GM12878 (cell line): ENCODE data around the gene TLX2. TPM values are rescaled to one million over a fixed set of nuclear protein-coding genes. Genes with fewer than 3 reads are reported as not detected.

Experiments used
- BACH1 ChIP-seq: fragments of 450-650 bp; IDR thresholded peaks from 2 replicates; pipeline ENCODE4 v1.6.1; 2017; ENCODE audit warnings: mild to moderate bottlenecking, borderline replicate concordance
- BHLHE40 ChIP-seq, 2 experiments: fragments of 450-650 bp in 1 of 2; IDR thresholded peaks; 2 replicates each; pipeline ENCODE4 v1.6.1; 2011 to 2017; ENCODE audit warnings: low read depth in 2 of 2, borderline replicate concordance in 1 of 2, improper control_type of control experiment in 1 of 2, low read length in 1 of 2, mild to moderate bottlenecking in 1 of 2
- CBX3 ChIP-seq: fragments of 200-600 bp; sonication (generic); IDR thresholded peaks from 2 replicates; pipeline ENCODE4 v1.6.1; 2016; ENCODE audit warnings: low read depth, borderline replicate concordance
- CHD1 ChIP-seq: IDR thresholded peaks from 2 replicates; pipeline ENCODE4 v1.6.1; 2012; ENCODE audit warnings: low read depth, low read length, improper control_type of control experiment
- EGR1 ChIP-seq, 2 experiments: IDR thresholded peaks; 1 replicate in 1 of 2; 2 replicates in 1 of 2; pipeline ENCODE4 v1.6.1; 2011 to 2012; ENCODE audit warnings: low read depth in 2 of 2, low read length in 2 of 2, borderline replicate concordance in 1 of 2, mild to moderate bottlenecking in 1 of 2, moderate library complexity in 1 of 2
- HDAC2 ChIP-seq: fragments of 200-600 bp; sonication (generic); IDR thresholded peaks from 2 replicates; pipeline ENCODE4 v1.6.1; 2017
- IRF4 ChIP-seq: IDR thresholded peaks from 2 replicates; pipeline ENCODE4 v1.6.1; 2011; ENCODE audit warnings: low read depth, low read length
- KDM1A ChIP-seq: fragments of 200-600 bp; sonication (generic); IDR thresholded peaks from 2 replicates; pipeline ENCODE4 v1.6.1; 2016; ENCODE audit warnings: borderline replicate concordance
- MYB ChIP-seq: fragments of 150-350 bp; IDR thresholded peaks from 2 replicates; pipeline ENCODE4 v1.6.1; 2014; ENCODE audit warnings: mild to moderate bottlenecking, low read depth, low read length, borderline replicate concordance
- NBN ChIP-seq: fragments of 450-650 bp; IDR thresholded peaks from 2 replicates; pipeline ENCODE4 v1.6.1; 2016
- NFIC ChIP-seq: IDR thresholded peaks from 2 replicates; pipeline ENCODE4 v1.6.1; 2012; ENCODE audit warnings: low read depth, mild to moderate bottlenecking, inconsistent platforms, low read length, moderate library complexity
- NFXL1 ChIP-seq: fragments of 450-650 bp; IDR thresholded peaks from 2 replicates; pipeline ENCODE4 v1.6.1; 2017; ENCODE audit warnings: antibody characterized with exemption, mild to moderate bottlenecking, borderline replicate concordance
- NKRF ChIP-seq: fragments of 450-650 bp; conservative IDR thresholded peaks from 2 replicates; pipeline ENCODE4 v1.6.1; 2017; ENCODE audit warnings: mild to moderate bottlenecking, moderate library complexity
- PBX3 ChIP-seq: IDR thresholded peaks from 2 replicates; pipeline ENCODE4 v1.6.1; 2011; ENCODE audit warnings: mild to moderate bottlenecking, low read depth, low read length, moderate library complexity; ENCODE audit not compliant: insufficient replicate concordance
- POLR2AphosphoS2 ChIP-seq: IDR thresholded peaks from 2 replicates; pipeline ENCODE4 v1.6.1; 2011; ENCODE audit warnings: low read depth, mild to moderate bottlenecking, low read length, improper control_type of control experiment, moderate library complexity
- RAD21 ChIP-seq: IDR thresholded peaks from 2 replicates; pipeline ENCODE4 v1.6.1; 2011; ENCODE audit warnings: mild to moderate bottlenecking, low read depth, low read length, moderate library complexity; ENCODE audit not compliant: insufficient read depth
- TBL1XR1 ChIP-seq: IDR thresholded peaks from 2 replicates; pipeline ENCODE4 v1.6.1; 2012; ENCODE audit warnings: low read depth, low read length, improper control_type of control experiment
- TCF3 ChIP-seq: IDR thresholded peaks from 2 replicates; pipeline ENCODE4 v1.6.1; 2012; ENCODE audit warnings: low read depth, mild to moderate bottlenecking, low read length, borderline replicate concordance; ENCODE audit not compliant: insufficient read depth
- WRNIP1 ChIP-seq: IDR thresholded peaks from 2 replicates; pipeline ENCODE4 v1.6.1; 2011; ENCODE audit warnings: low read depth, low read length, improper control_type of control experiment, borderline replicate concordance
- ZNF592 ChIP-seq: fragments of 450-650 bp; IDR thresholded peaks from 2 replicates; pipeline ENCODE4 v1.6.1; 2017; ENCODE audit warnings: mild to moderate bottlenecking, moderate library complexity
- polyA plus RNA-seq, 11 experiments: library from polyadenylated mRNA; depleted of rRNA in 4 of 11; unstranded in 6 of 11; stranded (reverse) in 5 of 11; fragments of >200 nt; fragmentation: Nextera tagmentation in 4 of 11; fragmentation: Illumina TruSeq in 1 of 11; extraction: Ambion mirVana in 4 of 11; extraction: Trizol in 1 of 11; gene quantifications; 1 replicate in 1 of 11; 2 replicates in 10 of 11; pipeline versions ENCODE4 v1.2.1 to v1.2.3, GENCODE V29; 2011 to 2016; ENCODE audit warnings: inconsistent platforms in 2 of 11, missing spikeins in 2 of 11, low read depth in 1 of 11
- total RNA-seq, 4 experiments: library from RNA; depleted of rRNA in 3 of 4; stranded (reverse); fragments of >200 nt in 3 of 4; fragmentation: Illumina TruSeq in 1 of 4; extraction: Trizol in 1 of 4; gene quantifications; 2 replicates each; pipeline versions ENCODE4 v1.2.1 to v1.2.3, GENCODE V29; 2013 to 2021

Gene TLX2
- total and polyA plus RNA-seq, 10 of the 15 experiments (the other 5 are each of a cell fraction or from before 2014, with no cell fraction given), result 0.06 to 5.5 (median 3.6) TPM; not detected in 1

- TF ChIP-seq TBL1XR1 (no peak), NFXL1 (no peak), MYB (no peak), CBX3 (no peak), NKRF (no peak), HDAC2 (no peak), IRF4 (no peak), BHLHE40 (IDR thresholded peaks at IDR 0.05; ENCODE audit: borderline replicate concordance in 1 of 2, low read depth in 2 of 2, low read length in 1 of 2) (peak in 1 of 2 experiments; percentile 74; a peak in 2 of 4 replicates), KDM1A (no peak), PBX3 (no peak), BACH1 (0 out of 2 replicates have a peak, but pooled peaks have one; percentile 35), CHD1 (no peak), NFIC (no peak), EGR1 (IDR thresholded peaks at IDR 0.05; ENCODE audit: borderline replicate concordance in 1 of 2, low read depth in 2 of 2, low read length in 2 of 2) (peak in 1 of 2 experiments; percentile 12; a peak in 1 of 3 replicates), NBN (peak; percentile 100), WRNIP1 (no peak), ZNF592 (0 out of 2 replicates have a peak, but pooled peaks have one; percentile 62), RAD21 (0 out of 2 replicates have a peak, but pooled peaks have one; percentile 4), TCF3 (0 out of 2 replicates have a peak, but pooled peaks have one; percentile 10), POLR2AphosphoS2 (0 out of 2 replicates have a peak, but pooled peaks have one; percentile 45)
Measured at GRCh38 chr2:74553892-74554819, 39.9 kb downstream of the TLX2 start, which contains the start of the genes DOK1 and LOXL3 (continued).
